ENCODE data around the gene CHPF.

CHPF gene

GRCh38 chr2:219549619-219550018 is 6.0 kb upstream of the CHPF start:
- DNase-seq, result no peak

- DNase-seq, result no peak
Measured at GRCh38 chr2:219548990-219549389, 5.4 kb upstream of the CHPF start.

GRCh38 chr2:219547621-219548020 is 4.0 kb upstream of the CHPF start:
- DNase-seq, result no peak

GRCh38 chr2:219545943-219546352 is 2.3 kb upstream of the CHPF start:
- no peak for DNase-seq

GRCh38 chr2:219545295-219545942 is 1.8 kb upstream of the CHPF start:
- no peak for DNase-seq

GRCh38 chr2:219544567-219544966 is 958 bp upstream of the CHPF start:
- DNase-seq, result no peak

GRCh38 chr2:219542931-219543595 is 546 bp downstream of the CHPF start:
- no peak for DNase-seq

GRCh38 chr2:219541611-219542180 is 1.9 kb downstream of the CHPF start:
- peak; percentile 45 for DNase-seq

- no peak for DNase-seq
Measured at GRCh38 chr2:219540784-219541504, 2.7 kb downstream of the CHPF start.

GRCh38 chr2:219539926-219540678 is 3.5 kb downstream of the CHPF start:
- DNase-seq, result no peak

- DNase-seq, result no peak
Measured at GRCh38 chr2:219538956-219539788, 4.4 kb downstream of the CHPF start.

- no peak for DNase-seq
Measured at GRCh38 chr2:219538504-219538951, 5.1 kb downstream of the CHPF start.

GRCh38 chr2:219537657-219538488 is 5.7 kb downstream of the CHPF start:
- no peak for DNase-seq

GRCh38 chr2:219536967-219537366 is 6.6 kb downstream of the CHPF start:
- DNase-seq, result no peak

GRCh38 chr2:219536425-219536824 is 7.2 kb downstream of the CHPF start:
- DNase-seq, result no peak

- DNase-seq, result no peak
Measured at GRCh38 chr2:219533930-219534661, 9.5 kb downstream of the CHPF start.

GRCh38 chr2:219532378-219532649 is 11.3 kb downstream of the CHPF start:
- DNase-seq, result no peak

GRCh38 chr2:219531639-219532377 is 11.8 kb downstream of the CHPF start:
- peak; percentile 42 for DNase-seq

GRCh38 chr2:219530048-219530963 is 13.3 kb downstream of the CHPF start:
- peak; percentile 73 for DNase-seq

Data from DMS79 (cell line).